PC-9 (cell line): ENCODE measurements around the gene FAM193B.

Experiments
- CTCF ChIP-seq: fragments of 200-600 bp; sonication (generic); conservative IDR thresholded peaks from 2 replicates; pipeline ENCODE4 v1.6.1; 2017; ENCODE audit warnings: mixed run types, antibody characterized with exemption, mild to moderate bottlenecking, moderate library complexity
- EZH2 ChIP-seq: fragments of 200-600 bp; sonication (generic); IDR thresholded peaks from 2 replicates; pipeline ENCODE4 v1.8.0; 2017; ENCODE audit warnings: antibody characterized with exemption, low read depth

- no peak for TF ChIP-seq CTCF
- TF ChIP-seq EZH2 = no peak
These were observed 46.7 kb downstream of the FAM193B start for GRCh38 chr5:177507596-177508220.
